ENCODE data around the gene EIF5A. TPM values are rescaled to one million over a fixed set of nuclear protein-coding genes. Genes with fewer than 3 reads are reported as not detected.

The EIF5A gene
- total RNA-seq, 2 experiments from 2014 or later: 575 to 853 TPM

Other genes starting within 250 kb of the EIF5A start
- gene CLEC10A, start 227.4 kb upstream of the EIF5A start, total RNA-seq: not detected
- gene ASGR2, start 192.8 kb upstream of the EIF5A start, total RNA-seq: not detected
- under 1 TPM; 0.35 to 0.38 TPM for gene ASGR1, start 128.3 kb upstream of the EIF5A start, total RNA-seq
- 1 to 10 TPM; 4.9 to 5.3 TPM for gene DLG4, start 87.8 kb upstream of the EIF5A start, total RNA-seq
- 100 to 1,000 TPM; 411 to 423 TPM for gene ACADVL, start 87.7 kb upstream of the EIF5A start, total RNA-seq
- 10 to 100 TPM; 52.7 to 62.0 TPM for gene DVL2, start 73.1 kb upstream of the EIF5A start, total RNA-seq
- gene PHF23, start 68.2 kb upstream of the EIF5A start, total RNA-seq: 10 to 100 TPM; 42.1 to 53.2 TPM
- gene GABARAP, start 65.2 kb upstream of the EIF5A start, total RNA-seq: 100 to 1,000 TPM; 207 to 231 TPM
- gene CTDNEP1, start 55.9 kb upstream of the EIF5A start, total RNA-seq: 100 to 1,000 TPM; 162 to 192 TPM
- gene ELP5, start 55.4 kb upstream of the EIF5A start, total RNA-seq: 10 to 100 TPM; 56.5 to 70.4 TPM
- gene CLDN7, start 45.1 kb upstream of the EIF5A start, total RNA-seq: 1 to 10 TPM in 1 of 2 experiments, under 1 TPM in 1; 0.66 to 1.9 TPM
- not detected for gene SLC2A4, start 25.9 kb upstream of the EIF5A start, total RNA-seq
- gene YBX2, start 13.0 kb upstream of the EIF5A start, total RNA-seq: 1 to 10 TPM in 1 of 2 experiments, under 1 TPM in 1; 0.35 to 1.4 TPM
- 10 to 100 TPM; 83.7 to 85.1 TPM for gene GPS2, start 7.7 kb downstream of the EIF5A start, total RNA-seq
- gene NEURL4, start 21.7 kb downstream of the EIF5A start, total RNA-seq: 10 to 100 TPM; 43.7 to 44.8 TPM
- 100 to 1,000 TPM; 594 to 712 TPM for gene ACAP1, start 28.9 kb downstream of the EIF5A start, total RNA-seq
- 1 to 10 TPM; 6.0 to 6.1 TPM for gene KCTD11, start 44.5 kb downstream of the EIF5A start, total RNA-seq
- gene TMEM95, start 47.5 kb downstream of the EIF5A start, total RNA-seq: not detected
- gene TNK1, start 73.5 kb downstream of the EIF5A start, total RNA-seq: under 1 TPM; 0.54 to 0.61 TPM
- 10 to 100 TPM; 65.5 to 74.2 TPM for gene PLSCR3, start 86.9 kb downstream of the EIF5A start, total RNA-seq
- 10 to 100 TPM; 47.5 to 56.1 TPM for gene TMEM256, start 96.5 kb downstream of the EIF5A start, total RNA-seq
- gene NLGN2, start 100.2 kb downstream of the EIF5A start, total RNA-seq: 1 to 10 TPM; 2.0 to 3.5 TPM
- gene SPEM1, start 112.7 kb downstream of the EIF5A start, total RNA-seq: not detected
- not detected for gene SPEM2, start 118.0 kb downstream of the EIF5A start, total RNA-seq
- gene SPEM3, start 121.2 kb downstream of the EIF5A start, total RNA-seq: not detected
- 10 to 100 TPM; 13.9 to 16.7 TPM for gene TMEM102, start 127.8 kb downstream of the EIF5A start, total RNA-seq
- 1 to 10 TPM; 3.6 to 4.1 TPM for gene FGF11, start 131.9 kb downstream of the EIF5A start, total RNA-seq
- 10 to 100 TPM; 10.4 to 13.1 TPM for gene CHRNB1, start 137.4 kb downstream of the EIF5A start, total RNA-seq
- 10 to 100 TPM; 24.5 to 27.7 TPM for gene ZBTB4, start 172.0 kb downstream of the EIF5A start, total RNA-seq
- gene SLC35G6, start 173.8 kb downstream of the EIF5A start, total RNA-seq: not detected
- 100 to 1,000 TPM; 198 to 228 TPM for gene POLR2A, start 176.7 kb downstream of the EIF5A start, total RNA-seq
- 10 to 100 TPM; 52.8 to 59.4 TPM for gene TNFSF12, start 241.4 kb downstream of the EIF5A start, total RNA-seq